HG02763 (cell line): ENCODE results near the gene RNFT2.

Experiments
- ATAC-seq: cut with Tn5 transposase; IDR thresholded peaks from one replicate; pipeline ENCODE4 v1.9.1; 2021; ENCODE audit warnings: mild to moderate bottlenecking, moderate library complexity; ENCODE audit not compliant: unreplicated experiment

Gene RNFT2

GRCh38 chr12:116897476-116897875 is 159.4 kb downstream of the RNFT2 start:
- ATAC-seq: no peak

DNA sequence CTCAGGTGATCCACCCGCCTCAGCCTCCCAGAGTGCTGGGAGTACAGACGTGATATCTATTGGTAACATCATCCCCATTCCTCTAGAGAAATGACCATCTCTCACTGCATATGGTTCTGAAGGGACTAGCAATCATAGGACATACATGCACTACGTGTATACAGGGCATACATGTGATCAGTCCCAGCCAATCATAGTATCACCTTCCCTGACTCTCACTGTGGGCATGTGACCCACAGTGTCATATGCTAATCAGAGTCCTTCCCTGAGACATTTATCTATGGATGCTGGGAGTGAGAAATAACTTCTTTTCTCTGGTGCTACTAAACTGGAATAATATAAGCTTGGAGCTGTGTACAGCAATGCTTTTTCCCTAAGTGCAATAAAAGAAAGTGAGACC is 160.6 kb downstream of the RNFT2 start:
- no peak for ATAC-seq

DNA sequence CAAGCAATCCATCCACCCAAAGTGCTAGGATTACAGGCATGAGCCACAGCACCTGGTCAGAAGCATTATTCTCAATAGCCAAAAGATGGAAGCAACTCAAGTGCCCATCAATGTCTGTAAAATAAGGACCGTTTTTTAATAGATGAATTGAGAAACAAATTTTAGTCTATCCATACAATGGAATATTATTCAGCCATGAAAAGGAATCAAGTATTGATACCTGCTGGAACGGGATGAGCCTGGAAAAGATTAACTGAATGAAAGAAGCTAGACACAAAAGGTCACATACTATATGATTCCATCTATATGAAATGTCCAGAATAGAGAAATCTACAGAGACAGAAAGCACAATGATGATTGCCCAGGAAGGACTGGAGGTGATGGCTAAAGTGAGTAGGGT is 163.5 kb downstream of the RNFT2 start:
- no peak for ATAC-seq
